ENCODE measurements around the gene ATP2C2.

- TF ChIP-seq EZH2 (IDR thresholded peaks at IDR 0.05; ENCODE audit: low read length, missing control alignments) (no peak), CTCF (conservative IDR thresholded peaks at IDR 0.05 in 1 of 2, IDR thresholded peaks at IDR 0.05 in 1 of 2; ENCODE audit: low read depth in 1 of 2, low read length in 2 of 2) (no peak)
These were observed 11.7 kb upstream of the ATP2C2 start for GRCh38 chr16:84356591-84357116.

Data from fibroblast of lung (primary cell).